ENCODE measurements around the gene LBX1.
"Not testable (repeated sequence)": the region's sequence is repeated elsewhere in the genome, so short reads cannot be mapped to it uniquely, and the experiment has no call there.

Gene LBX1

GRCh38 chr10:101215397-101216206 lies 13.7 kb downstream of the LBX1 start:
- H3K27me3 Mint-ChIP-seq (ENCODE audit: low read depth), result peaks cover 92% of the 10 kb centered on the region
- no peaks in the 10 kb centered on the region for H3K36me3 Mint-ChIP-seq (ENCODE audit: low read depth)
- peaks cover 15% of the 10 kb centered on the region for H3K4me1 Mint-ChIP-seq (ENCODE audit: low read depth)
- no peak overlapping the region for H3K4me3 Mint-ChIP-seq
- H3K27ac Mint-ChIP-seq, result no peak overlapping the region
- no peaks in the 10 kb centered on the region for H3K9me3 Mint-ChIP-seq

GRCh38 chr10:101214446-101215396 lies 14.5 kb downstream of the LBX1 start:
- H3K27me3 Mint-ChIP-seq (ENCODE audit: low read depth), result peaks cover 90% of the 10 kb centered on the region
- H3K4me3 Mint-ChIP-seq, result peak overlapping the region; percentile 54
- peak overlapping the region; percentile 85 for H3K27ac Mint-ChIP-seq
- no peaks in the 10 kb centered on the region for H3K9me3 Mint-ChIP-seq
- H3K36me3 Mint-ChIP-seq (ENCODE audit: low read depth), result no peaks in the 10 kb centered on the region
- H3K4me1 Mint-ChIP-seq (ENCODE audit: low read depth), result peaks cover 15% of the 10 kb centered on the region

GRCh38 chr10:101208543-101208942 lies 20.7 kb downstream of the LBX1 start:
- no peaks in the 10 kb centered on the region for H3K9me3 Mint-ChIP-seq
- H3K27me3 Mint-ChIP-seq (ENCODE audit: low read depth), result peaks cover 45% of the 10 kb centered on the region
- H3K4me3 Mint-ChIP-seq, result no peak overlapping the region
- peaks cover 3% of the 10 kb centered on the region for H3K4me1 Mint-ChIP-seq (ENCODE audit: low read depth)
- H3K36me3 Mint-ChIP-seq (ENCODE audit: low read depth), result no peaks in the 10 kb centered on the region
- H3K27ac Mint-ChIP-seq, result no peak overlapping the region

- Mint-ChIP-seq H3K27me3 (ENCODE audit: low read depth) (peaks cover 37% of the 10 kb centered on the region), H3K4me1 (ENCODE audit: low read depth) (no peaks in the 10 kb centered on the region), H3K4me3 (no peak overlapping the region), H3K36me3 (ENCODE audit: low read depth) (no peaks in the 10 kb centered on the region), H3K27ac (no peak overlapping the region), H3K9me3 (no peaks in the 10 kb centered on the region)
Observed at GRCh38 chr10:101207026-101207425, 22.2 kb downstream of the LBX1 start.

- H3K27me3 Mint-ChIP-seq (ENCODE audit: low read depth), result peaks cover 12% of the 10 kb centered on the region
- not testable (repeated sequence) for H3K4me3 Mint-ChIP-seq; H3K4me1 Mint-ChIP-seq (ENCODE audit: low read depth); H3K9me3 Mint-ChIP-seq; H3K36me3 Mint-ChIP-seq (ENCODE audit: low read depth); H3K27ac Mint-ChIP-seq
Observed at GRCh38 chr10:101202667-101203066, 26.6 kb downstream of the LBX1 start.

GRCh38 chr10:101198326-101198977 lies 30.8 kb downstream of the LBX1 start:
- H3K9me3 Mint-ChIP-seq; H3K4me3 Mint-ChIP-seq; H3K36me3 Mint-ChIP-seq (ENCODE audit: low read depth); H3K4me1 Mint-ChIP-seq (ENCODE audit: low read depth); H3K27ac Mint-ChIP-seq: not testable (repeated sequence)
- H3K27me3 Mint-ChIP-seq (ENCODE audit: low read depth), result peaks cover 18% of the 10 kb centered on the region

GRCh38 chr10:101195921-101196320 lies 33.3 kb downstream of the LBX1 start:
- H3K4me3 Mint-ChIP-seq, result no peak overlapping the region
- H3K27me3 Mint-ChIP-seq (ENCODE audit: low read depth), result peaks cover 16% of the 10 kb centered on the region
- no peak overlapping the region for H3K27ac Mint-ChIP-seq
- no peaks in the 10 kb centered on the region for H3K9me3 Mint-ChIP-seq
- H3K4me1 Mint-ChIP-seq (ENCODE audit: low read depth), result no peaks in the 10 kb centered on the region
- no peaks in the 10 kb centered on the region for H3K36me3 Mint-ChIP-seq (ENCODE audit: low read depth)

GRCh38 chr10:101189461-101190401 lies 39.5 kb downstream of the LBX1 start:
- H3K27me3 Mint-ChIP-seq (ENCODE audit: low read depth), result peaks cover 5% of the 10 kb centered on the region
- no peaks in the 10 kb centered on the region for H3K4me1 Mint-ChIP-seq (ENCODE audit: low read depth)
- H3K27ac Mint-ChIP-seq, result no peak overlapping the region
- no peaks in the 10 kb centered on the region for H3K9me3 Mint-ChIP-seq
- H3K4me3 Mint-ChIP-seq, result no peak overlapping the region
- H3K36me3 Mint-ChIP-seq (ENCODE audit: low read depth), result no peaks in the 10 kb centered on the region

GRCh38 chr10:101188942-101189341 lies 40.3 kb downstream of the LBX1 start:
- no peak overlapping the region for H3K27ac Mint-ChIP-seq
- no peaks in the 10 kb centered on the region for H3K36me3 Mint-ChIP-seq (ENCODE audit: low read depth)
- H3K4me1 Mint-ChIP-seq (ENCODE audit: low read depth), result no peaks in the 10 kb centered on the region
- H3K27me3 Mint-ChIP-seq (ENCODE audit: low read depth), result peaks cover 5% of the 10 kb centered on the region
- no peaks in the 10 kb centered on the region for H3K9me3 Mint-ChIP-seq
- H3K4me3 Mint-ChIP-seq, result no peak overlapping the region

- Mint-ChIP-seq H3K9me3 (no peaks in the 10 kb centered on the region), H3K4me1 (ENCODE audit: low read depth) (no peaks in the 10 kb centered on the region), H3K27ac (no peak overlapping the region), H3K4me3 (no peak overlapping the region), H3K36me3 (ENCODE audit: low read depth) (no peaks in the 10 kb centered on the region), H3K27me3 (ENCODE audit: low read depth) (peaks cover 15% of the 10 kb centered on the region)
Observed at GRCh38 chr10:101183458-101184183, 45.6 kb downstream of the LBX1 start.

GRCh38 chr10:101182936-101183335 lies 46.3 kb downstream of the LBX1 start:
- Mint-ChIP-seq H3K4me3 (no peak overlapping the region), H3K36me3 (ENCODE audit: low read depth) (no peaks in the 10 kb centered on the region), H3K4me1 (ENCODE audit: low read depth) (no peaks in the 10 kb centered on the region), H3K27me3 (ENCODE audit: low read depth) (peaks cover 15% of the 10 kb centered on the region), H3K9me3 (no peaks in the 10 kb centered on the region), H3K27ac (no peak overlapping the region)
